GM19467 (cell line): ENCODE measurements around the gene CENPX.

Experiments
- ATAC-seq: cut with Tn5 transposase; IDR thresholded peaks from one replicate; pipeline ENCODE4 v1.9.1; 2021; ENCODE audit warnings: mild to moderate bottlenecking, moderate library complexity; ENCODE audit not compliant: unreplicated experiment

The CENPX gene

GRCh38 chr17:81998691-81999438, 23.8 kb downstream of the CENPX start:
- no peak for ATAC-seq

DNA sequence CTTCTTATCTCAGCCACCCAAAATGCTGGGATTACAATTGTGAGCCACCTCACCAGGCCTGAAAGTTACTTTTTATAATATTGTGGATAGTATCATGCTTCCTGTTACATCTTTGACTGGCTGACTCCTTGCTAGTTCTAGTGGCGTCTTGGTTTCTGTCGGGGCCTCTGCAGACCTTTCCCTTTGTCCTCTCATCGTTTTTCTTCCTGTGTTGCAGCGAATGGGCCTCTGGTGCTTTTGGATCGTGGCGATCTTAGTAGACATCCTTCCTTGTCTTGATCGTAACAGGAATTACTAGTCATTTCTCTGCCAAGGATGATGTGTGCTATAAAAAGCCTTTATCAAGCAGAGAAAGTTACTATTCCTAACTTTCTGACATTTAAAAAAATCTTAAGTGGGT, 24.5 kb downstream of the CENPX start:
- no peak for ATAC-seq

DNA sequence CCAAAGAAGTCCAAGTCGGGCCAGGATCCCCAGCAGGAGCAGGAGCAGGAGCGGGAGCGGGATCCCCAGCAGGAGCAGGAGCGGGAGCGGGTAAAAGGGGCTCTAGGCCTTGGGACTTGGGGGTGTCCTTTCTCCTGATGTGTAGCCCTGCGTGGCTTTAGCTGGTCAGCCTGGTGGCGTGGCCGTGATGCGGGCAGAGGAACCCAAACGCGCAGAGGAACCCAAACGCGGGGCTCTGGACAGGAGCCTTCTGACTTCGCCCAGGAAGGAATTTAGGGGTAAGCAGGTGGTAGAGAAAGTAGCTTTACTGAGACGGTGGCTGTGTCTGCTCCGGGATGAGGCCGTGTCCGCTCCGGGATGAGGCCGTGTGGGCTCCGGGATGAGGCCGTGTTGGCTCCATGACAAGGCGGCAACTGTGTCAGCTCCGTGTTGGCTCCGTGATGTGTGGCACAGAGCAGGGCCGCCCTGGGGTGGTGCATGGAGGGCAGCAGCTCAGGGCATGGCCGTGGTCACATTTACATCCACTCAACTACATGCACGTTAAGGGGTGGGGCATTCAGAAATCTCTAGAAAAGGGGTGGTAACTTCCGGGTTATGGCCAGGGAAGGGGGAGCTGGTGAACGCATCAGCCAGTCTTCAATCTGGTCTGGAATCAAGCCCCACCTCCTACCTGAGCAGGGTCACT, 25.8 kb downstream of the CENPX start:
- no peak for ATAC-seq

DNA sequence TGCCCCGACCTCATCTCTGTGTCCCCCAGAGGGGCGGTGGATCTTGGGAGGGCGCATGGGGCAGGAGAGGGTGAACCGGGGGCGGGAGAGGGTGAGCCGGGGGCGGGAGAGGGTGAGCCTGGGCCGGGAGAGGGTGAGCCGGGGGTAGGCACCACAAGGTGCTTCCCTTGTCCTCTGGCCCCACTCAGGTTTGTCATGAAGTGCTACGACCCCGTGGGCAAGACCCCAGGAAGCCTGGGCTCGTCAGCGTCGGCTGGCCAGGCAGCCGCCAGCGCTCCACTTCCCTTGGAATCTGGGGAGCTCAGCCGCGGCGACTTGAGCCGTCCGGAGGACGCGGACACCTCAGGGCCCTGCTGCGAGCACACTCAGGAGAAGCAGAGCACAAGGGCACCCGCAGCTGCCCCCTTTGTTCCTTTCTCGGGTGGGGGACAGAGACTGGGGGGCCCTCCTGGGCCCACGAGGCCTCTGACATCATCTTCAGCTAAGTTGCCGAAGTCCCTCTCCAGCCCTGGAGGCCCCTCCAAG, 26.4 kb downstream of the CENPX start:
- no peak for ATAC-seq

GRCh38 chr17:81995463-81996231, 27.0 kb downstream of the CENPX start:
- ATAC-seq = no peak

DNA sequence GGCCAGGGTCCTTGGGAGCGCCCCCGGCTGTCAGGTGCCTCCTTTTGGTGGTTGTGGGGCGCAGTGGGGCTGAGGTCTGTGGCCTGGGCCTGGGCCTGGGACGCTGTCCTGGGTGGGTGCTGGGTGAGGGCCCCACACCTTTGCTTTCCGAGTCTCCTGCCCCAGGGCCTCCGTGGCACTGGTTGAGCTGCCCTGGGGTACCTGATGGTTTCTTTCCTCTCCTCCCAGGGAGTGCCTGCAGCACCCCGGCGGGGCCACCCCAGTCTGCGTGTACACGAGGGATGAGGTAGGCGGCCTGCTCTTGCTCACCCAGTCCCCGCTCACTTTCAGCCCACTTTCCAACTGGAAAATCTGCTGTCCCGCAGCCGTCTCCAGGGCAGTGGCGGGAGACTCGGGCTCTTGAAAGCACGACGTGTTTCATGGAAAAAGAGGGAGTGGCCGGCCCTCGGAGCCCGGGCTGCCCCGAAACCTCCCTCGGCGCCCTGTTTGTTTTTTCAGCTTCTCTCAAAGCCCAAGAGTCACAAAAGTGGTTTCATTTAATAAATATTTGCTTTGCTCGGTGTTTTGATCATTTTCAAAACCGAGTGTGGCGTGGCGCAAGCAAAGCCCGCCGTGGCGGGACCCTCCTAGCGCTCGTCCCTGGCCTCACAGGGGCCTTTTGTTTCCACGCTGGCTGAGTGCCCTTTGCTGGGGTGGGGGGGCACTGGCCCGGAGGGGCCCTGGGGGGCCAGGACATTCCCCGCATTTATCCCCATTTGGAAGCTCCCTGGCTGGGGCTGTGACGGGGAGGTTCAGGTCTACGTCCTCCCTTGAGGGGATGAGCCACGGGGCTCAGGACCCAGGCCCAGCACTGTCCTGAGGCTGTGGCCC, 27.9 kb downstream of the CENPX start:
- no peak for ATAC-seq

GRCh38 chr17:81993729-81994592, 28.7 kb downstream of the CENPX start:
- ATAC-seq = no peak

DNA sequence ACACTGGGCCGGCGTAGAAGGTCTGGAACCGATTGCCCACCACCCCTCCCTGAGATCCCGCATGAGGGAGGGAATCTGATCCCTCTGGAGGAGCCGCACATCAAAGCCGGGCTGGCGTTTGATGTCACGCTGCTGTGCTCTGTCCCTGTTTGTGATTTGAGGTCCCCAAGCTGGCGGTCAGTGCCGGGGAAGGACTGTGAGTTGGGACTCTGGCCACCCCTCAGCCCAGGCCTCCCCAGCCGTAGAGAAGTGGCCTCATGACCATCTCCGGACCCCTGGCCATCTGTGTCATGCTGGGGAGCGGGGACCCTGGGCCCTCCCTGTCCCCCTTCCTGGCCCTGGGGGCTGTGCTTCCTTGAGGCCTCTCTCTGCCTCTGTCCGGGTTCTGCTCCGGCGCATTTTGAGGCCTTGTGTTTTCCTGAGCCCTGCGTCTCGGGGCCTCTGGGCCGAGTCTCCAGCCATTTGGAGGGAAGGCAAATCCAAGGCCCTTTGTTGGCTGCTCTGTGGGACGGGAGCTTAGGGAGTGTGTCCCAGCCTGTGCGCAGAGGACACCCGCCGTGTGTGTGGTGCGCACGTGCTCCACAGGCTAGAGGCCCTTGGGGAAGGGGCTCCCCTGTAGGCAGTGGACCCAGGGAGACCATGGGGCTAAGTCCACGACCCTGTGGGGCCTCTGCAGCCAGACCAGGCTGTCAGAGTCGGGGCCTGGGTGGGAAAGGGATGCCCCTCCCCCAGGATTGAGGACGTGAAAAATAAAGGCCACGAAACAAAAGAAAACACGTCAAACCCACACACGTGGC, 30.2 kb downstream of the CENPX start:
- ATAC-seq = no peak

GRCh38 chr17:81991684-81992305, 30.9 kb downstream of the CENPX start:
- no peak for ATAC-seq

GRCh38 chr17:81990836-81991683, 31.6 kb downstream of the CENPX start:
- ATAC-seq = no peak

DNA sequence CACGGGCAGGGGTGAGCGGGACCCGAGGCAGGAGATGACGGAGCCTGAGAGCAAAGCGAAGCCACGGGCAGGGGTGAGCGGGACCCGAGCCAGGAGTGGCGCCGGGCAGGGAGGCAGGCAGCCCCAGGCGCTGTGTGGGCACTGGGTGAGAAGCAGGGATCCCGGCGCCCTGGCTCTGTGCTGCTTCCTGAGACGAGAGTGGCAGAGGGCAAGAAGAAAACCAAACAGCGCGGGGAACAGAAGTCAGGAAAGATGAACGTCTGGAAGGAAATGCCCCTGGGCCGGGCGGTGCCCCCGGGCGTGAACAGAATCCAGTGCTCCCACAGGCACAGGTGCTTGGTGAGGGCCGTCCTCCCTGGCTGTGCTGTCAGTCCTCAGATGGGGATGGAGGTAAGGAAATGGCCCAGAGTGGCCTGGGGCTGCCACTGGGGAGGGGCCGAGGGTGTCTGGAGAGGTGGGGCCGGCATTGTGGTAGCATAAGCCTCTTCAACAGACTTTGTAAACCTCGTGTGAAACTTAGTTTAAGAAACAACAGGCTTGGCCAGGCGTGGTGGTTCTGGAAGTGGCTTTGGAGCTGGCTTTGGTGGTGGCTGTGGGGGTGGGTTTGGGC, 35.4 kb downstream of the CENPX start:
- ATAC-seq = no peak

DNA sequence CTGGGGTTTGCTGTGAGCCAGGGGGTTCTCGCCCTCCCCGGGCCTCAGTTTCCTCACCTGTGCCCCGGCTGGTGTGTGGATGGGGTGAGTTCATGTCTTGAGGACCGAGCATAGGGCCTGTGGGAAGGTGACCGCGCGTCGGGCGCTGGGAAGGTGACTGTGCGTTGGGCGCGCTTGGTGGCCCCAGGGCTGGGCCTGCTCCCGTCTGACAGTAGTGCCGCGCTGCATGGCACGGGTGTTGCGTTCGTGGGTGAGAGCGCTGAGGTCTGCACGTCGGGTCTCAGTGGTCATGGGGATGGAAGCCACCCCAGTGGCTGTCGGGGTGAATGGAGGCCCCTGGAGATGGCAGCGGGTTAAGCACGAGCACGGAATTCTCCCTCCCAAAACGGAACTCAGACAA, 36.1 kb downstream of the CENPX start:
- ATAC-seq = no peak

DNA sequence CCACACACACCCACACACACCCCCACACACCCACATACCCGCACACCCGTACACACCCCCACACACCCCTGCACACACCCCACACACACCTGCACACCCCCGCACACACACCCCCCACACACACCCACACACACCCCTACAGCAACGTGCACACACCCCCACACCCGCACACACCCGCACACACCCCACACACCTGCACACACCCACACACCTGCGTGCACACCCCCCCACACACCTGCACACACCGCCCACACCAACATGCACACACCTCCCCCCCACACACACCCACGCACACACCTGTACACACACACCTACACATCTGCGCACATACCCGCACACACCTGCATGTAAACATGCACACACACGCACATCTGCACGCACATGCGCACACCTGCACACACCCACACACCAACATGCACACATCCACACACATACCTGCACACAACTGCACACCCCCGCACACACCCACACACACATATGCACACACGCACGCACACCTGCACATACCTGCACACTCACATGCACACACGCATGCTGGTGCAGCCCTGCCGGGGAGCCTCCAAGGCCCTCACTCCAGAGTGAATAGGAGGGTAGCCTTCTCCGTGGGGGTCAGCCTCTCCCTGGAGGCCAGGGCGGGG, 37.8 kb downstream of the CENPX start:
- no peak for ATAC-seq

DNA sequence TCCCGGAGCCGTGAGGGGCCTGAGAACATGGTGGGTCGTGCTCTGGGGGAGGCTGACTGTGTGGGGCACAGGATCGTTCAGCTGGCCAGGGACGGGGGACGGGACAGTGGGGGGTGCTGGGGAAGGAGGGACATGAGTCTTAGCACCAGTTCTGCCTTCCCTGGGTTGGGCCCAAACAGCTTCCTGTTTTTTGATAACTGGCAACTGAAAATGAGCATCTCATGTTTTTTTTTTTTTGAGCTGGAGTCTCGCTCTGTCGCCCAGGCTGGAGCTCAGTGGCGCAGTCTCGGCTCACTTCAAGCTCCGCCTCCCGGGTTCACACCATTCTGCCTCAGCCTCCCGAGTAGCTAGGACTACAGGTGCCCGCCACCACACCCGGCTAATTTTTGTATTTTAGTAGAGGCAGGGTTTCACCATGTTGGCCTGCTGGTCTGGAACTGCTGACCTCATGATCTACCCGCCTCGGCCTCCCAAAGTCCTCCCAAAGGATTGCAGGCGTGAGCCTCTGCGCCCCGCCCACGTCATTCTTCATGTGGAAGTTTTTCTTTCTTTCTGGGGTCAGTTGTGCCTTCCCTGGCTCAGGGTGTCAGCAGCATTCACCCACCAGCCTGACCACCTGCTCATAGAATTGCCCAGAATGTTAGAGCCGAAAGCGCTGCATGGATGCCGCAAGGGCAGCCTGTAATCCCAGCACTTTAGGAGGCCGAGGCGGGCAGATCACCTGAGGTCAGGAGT, 38.9 kb downstream of the CENPX start:
- ATAC-seq = no peak

DNA sequence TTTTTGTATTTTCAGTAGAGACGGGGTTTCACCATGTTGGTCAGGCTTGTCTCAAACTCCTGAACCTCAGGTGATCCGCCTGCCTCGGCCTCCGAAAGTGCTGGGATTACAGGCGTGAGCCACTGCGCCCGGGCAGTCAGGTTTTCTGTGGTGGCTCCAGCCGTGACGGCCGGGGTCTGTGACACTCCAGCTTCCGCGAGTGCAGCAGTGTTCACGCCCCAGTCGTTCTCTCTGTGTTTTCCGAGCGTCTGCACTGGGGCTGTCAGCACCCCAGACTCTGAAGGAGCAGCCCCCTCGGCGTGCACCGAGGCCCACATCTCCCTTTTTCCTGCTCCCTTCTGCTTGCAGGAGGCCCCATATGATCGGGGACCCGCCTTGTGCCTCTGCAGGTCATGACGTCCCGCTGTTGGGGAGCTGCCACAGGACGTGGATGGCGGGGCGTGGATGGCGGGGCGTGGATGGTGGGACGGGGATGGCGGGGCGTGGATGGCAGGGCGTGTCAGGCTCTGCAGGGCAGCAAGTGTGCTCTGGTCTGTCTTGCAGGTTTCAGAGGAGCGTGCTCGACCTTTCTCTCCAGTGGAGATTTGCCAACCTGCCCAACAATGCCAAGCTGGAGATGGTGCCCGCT, 39.6 kb downstream of the CENPX start:
- ATAC-seq = no peak
